Measurements from ENCODE around the gene MRPL12.
"Not testable (repeated sequence)": the region's sequence is repeated elsewhere in the genome, so short reads cannot be mapped to it uniquely, and the experiment has no call there.

Gene MRPL12

DNA sequence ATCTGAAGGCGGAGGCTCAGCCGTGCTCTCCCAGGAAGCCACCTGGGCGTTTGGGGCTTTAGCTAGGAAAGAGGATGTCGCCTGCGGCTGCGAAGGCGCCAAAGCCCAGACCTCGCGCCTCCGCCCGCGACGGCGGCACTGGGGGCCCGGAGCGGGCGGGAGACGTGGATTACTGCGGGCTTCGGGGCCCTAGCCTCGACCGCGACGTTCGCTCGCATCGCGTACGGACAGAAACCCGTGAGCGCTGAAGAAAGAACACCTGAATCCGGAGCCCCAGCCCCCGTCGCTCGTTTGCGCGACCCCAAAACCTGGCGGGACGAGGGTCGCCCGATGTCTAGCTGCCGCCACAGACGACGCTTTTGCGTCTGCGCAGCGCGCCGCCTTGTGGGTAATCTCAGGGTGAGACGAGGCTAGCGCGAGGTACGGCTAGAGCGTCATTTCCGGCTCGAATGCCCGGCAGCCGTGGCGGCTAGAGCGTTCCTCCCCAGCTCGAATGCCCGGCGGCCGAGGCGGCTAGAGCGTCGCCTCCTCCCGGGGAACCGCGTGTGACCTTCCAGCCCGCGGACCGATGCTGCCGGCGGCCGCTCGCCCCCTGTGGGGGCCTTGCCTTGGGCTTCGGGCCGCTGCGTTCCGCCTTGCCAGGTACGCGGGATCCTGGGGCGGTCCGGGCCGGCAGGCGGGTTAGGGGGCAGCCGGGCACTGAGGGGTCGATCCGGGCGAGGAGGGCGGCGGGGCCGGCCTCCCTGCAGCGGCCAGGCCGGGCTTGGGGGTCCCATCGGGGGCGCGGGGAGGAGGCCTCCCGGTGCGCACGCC, at the start of gene MRPL12:
Gene MRPL12 (plus strand): TSS at position 434 of the 813 bp plus-strand sequence. CDS start 135 bp downstream, at position 569.
- DNase-seq (ENCODE audit: low read depth): peak; percentile 80

GRCh38 chr17:81655378-81656117, 47.6 kb upstream of the MRPL12 start:
- no peak for DNase-seq (ENCODE audit: low read depth)

- DNase-seq (ENCODE audit: low read depth): no peak
These were observed 46.9 kb upstream of the MRPL12 start, which contains the start of gene PDE6G for GRCh38 chr17:81656118-81656743. Gene PDE6G, minus strand, starts transcription at chr17:81656542. Its CDS starts 3,237 bp downstream, at chr17:81653305.

GRCh38 chr17:81656835-81657234, 46.3 kb upstream of the MRPL12 start:
- no peak for DNase-seq (ENCODE audit: low read depth)

GRCh38 chr17:81659038-81659437, 44.1 kb upstream of the MRPL12 start:
- DNase-seq (ENCODE audit: low read depth): no peak

GRCh38 chr17:81660441-81660840, 42.7 kb upstream of the MRPL12 start:
- DNase-seq (ENCODE audit: low read depth): no peak

DNA sequence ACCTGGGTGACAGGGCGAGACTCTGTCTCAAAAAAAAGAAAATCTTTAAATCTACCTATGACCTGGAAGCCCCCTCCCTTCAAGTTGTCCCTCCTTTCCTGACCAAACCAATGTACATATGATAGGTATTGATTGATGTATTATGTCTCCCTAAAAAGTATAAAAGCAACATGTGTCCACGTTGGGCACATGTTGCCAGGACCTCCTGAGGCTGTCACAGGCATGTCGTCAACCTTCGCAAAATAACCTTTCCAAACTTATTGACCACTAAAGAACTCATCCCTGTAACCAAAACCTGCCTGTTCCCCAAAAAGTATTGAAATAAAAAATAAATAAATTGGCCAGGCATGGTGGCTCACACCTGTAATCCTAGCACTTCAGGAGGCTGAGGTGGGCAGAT, 41.2 kb upstream of the MRPL12 start:
- DNase-seq (ENCODE audit: low read depth): no peak

DNA sequence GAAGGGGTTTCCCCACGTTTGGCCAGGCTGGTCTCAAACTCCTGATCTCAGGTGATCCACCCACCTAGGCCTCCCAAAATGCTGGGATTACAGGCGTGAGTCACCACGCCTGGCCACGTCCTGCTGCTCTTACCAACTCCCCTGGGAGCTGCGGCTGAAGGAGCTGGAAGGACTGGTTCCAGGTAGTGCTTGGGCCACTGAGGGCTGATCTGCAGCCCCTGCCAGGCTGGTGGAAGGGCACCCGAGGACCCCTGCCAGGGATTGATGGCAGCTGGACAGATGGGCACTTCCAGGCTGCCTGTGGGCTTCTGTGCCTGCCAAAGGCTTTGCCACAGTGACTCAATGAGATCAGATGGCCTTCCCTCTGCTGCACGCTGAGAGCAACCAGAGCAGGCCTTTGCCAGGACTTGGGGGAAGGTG, 39.1 kb upstream of the MRPL12 start:
- DNase-seq (ENCODE audit: low read depth): no peak

- no peak for DNase-seq (ENCODE audit: low read depth)
These were observed 37.7 kb upstream of the MRPL12 start for GRCh38 chr17:81665205-81666091.

DNA sequence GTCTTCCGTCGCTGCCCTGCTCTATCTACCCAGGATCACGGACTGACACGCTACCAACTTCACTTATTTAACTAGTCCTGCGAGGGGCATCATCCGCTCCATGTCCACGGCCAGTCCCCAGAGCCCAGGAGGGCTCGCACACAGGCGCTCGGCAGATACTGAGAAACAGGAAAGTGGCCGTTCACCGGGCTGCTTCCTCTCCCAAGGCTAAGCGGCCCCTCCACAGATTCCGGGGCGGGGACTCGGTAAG, 37.1 kb upstream of the MRPL12 start:
- DNase-seq (ENCODE audit: low read depth): no peak

DNA sequence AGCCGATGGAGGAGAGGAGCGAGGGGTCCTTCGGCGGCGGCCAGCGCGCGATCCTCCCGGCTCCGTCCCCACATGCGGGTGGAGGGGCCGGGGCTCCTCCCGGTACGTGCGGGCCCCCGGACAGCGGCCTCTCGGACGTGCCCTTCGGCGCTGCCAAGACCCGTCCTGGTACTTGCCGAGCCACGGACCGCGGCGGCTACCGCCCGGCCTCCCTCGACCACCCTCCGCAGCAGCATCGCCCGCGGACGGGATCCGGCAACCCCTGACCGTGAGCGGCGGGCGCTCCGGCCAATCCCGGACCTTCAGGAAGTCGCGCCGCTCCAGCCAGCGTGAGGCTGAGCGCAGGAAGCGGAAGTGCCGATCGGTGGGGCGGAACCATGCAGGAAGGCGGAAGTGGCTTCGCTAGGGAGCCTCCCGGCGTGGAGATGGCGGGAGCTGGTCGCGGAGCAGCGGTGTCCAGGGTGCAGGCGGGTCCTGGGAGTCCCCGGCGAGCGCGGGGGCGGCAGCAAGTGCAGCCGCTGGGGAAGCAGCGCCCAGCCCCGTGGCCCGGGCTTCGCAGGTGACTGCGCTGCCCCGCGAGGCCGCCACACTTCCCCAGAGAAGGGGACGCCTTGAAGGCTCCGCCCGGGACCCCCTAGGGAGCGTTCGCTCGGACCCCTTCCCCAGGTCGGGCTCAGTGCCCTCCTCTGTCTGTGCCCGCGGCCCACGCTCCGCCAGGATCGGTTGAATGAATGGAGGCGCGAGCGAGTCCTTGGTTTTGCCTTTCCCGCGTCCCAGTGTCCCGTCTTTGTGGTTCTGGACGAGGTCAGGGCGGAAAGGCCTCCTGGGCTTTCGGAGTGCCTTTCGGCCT, 36.6 kb upstream of the MRPL12 start, which contains the start of the genes CCDC137 and OXLD1:
Gene CCDC137 (plus strand): TSS at position 396 of the 850 bp plus-strand sequence. CDS start 30 bp downstream, at position 426.
Gene OXLD1 (minus strand): TSS at position 264 of the 850 bp plus-strand sequence. CDS start 28 bp downstream, at position 236.
- peak; percentile 88 for DNase-seq (ENCODE audit: low read depth)

DNA sequence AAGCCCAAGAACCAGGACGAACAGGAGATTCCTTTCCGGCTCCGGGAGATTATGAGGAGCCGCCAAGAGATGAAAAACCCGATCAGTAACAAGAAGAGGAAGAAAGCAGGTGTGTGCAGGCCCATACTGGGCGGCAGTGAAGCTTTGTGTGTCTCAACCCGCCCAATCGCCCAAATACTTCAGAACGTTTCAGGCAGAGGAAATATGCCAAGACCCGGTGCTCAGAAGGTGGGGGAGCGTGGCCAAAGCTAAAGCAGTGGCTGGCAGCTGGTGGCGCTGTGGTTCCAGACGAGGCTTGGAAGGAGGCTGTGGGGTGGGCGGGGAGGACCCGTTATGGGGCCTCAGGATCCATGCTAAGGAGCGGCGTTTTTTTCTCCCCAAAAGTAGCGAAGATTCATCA, 35.4 kb upstream of the MRPL12 start:
- DNase-seq (ENCODE audit: low read depth): no peak

DNA sequence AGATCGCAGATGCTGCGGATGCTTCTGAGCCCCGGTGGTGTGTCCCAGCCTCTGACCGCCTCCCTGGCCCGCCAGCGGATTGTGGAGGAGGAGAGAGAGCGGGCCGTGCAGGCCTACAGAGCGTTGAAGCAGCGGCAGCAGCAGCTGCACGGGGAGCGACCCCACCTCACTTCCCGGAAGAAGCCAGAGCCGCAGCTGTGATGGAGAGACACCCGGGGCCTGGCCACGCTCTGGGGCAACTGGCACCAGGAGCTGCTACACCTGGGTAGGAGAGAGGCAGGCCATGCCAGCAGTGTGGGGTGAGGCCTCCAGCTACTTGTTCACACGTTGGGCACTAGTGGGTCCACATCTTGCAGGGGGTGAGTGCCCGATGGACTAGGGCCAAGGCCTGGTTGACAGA, 30.7 kb upstream of the MRPL12 start:
- DNase-seq (ENCODE audit: low read depth): no peak

- no peak for DNase-seq (ENCODE audit: low read depth)
These were observed 30.2 kb upstream of the MRPL12 start for GRCh38 chr17:81672954-81673353.

GRCh38 chr17:81673561-81674258, 29.5 kb upstream of the MRPL12 start:
- no peak for DNase-seq (ENCODE audit: low read depth)

- DNase-seq (ENCODE audit: low read depth): not testable (repeated sequence)
These were observed 27.5 kb upstream of the MRPL12 start for GRCh38 chr17:81675515-81676221.

GRCh38 chr17:81676906-81677305, 26.3 kb upstream of the MRPL12 start:
- DNase-seq (ENCODE audit: low read depth): no peak

GRCh38 chr17:81680150-81680549, 23.0 kb upstream of the MRPL12 start:
- no peak for DNase-seq (ENCODE audit: low read depth)

DNA sequence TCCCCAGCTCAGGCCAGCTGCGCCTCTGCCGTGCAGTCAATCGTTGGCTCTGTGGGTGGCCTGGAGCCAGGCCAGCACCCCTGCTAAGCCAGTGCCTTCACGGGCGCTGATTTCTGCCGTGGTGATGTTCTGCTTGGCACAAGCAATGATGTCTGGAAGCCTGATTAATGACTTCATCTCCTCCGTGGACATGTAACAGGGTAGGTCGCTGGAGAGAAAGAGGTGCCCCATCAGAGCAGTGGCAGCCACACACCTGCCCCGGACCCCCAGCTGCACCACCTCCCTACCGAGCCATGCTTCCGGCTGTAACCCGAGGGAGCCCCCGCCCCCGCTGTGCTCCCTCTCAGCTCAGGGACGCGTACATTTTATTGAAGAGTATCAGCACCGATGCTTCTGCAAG, 21.5 kb upstream of the MRPL12 start:
- no peak for DNase-seq (ENCODE audit: low read depth)

Measured in stimulated activated CD8-positive, alpha-beta memory T cell treated with anti-CD3 and anti-CD28 coated beads, Interleukin-15, amount 100 ng/mL, for 1 hour (primary cell).